Naive thymus-derived CD8-positive, alpha-beta T cell (primary cell): ENCODE data around the gene DGKB. TPM values are rescaled to one million over a fixed set of nuclear protein-coding genes. Genes with fewer than 3 reads are reported as not detected.

ENCODE experiments used
- ATAC-seq, 2 donors: fragments of 150-1000 bp; cut with Tn5 transposase in 1 of 2; sonication (Bioruptor Pico), chemical (Tn5 transposase) in 1 of 2; 1 replicate in 1 of 2; 2 replicates in 1 of 2; pipeline ENCODE4 v1.10.0; 2021; ENCODE audit warnings: mild to moderate bottlenecking in 2 of 2, moderate library complexity in 2 of 2
- POLR2A ChIA-PET: fragments of 350-600 bp; sonication (Branson Sonifier 250); formaldehyde crosslinking; loops from one replicate; lab custom pipeline; 2021; ENCODE audit warnings: antibody characterized with exemption; lab: Charles Lee
- DNase-seq, 10 donors: peaks; one replicate each; pipeline versions ENCODE4 v3.0.0 to v3.0.0-alpha.2; 2020 to 2022
- H3K27ac Mint-ChIP-seq, 10 donors: one replicate each; pipeline ENCODE4 v1.8.0; 2020 to 2022; ENCODE audit warnings: mild to moderate bottlenecking in 10 of 10, mixed read lengths in 10 of 10, moderate library complexity in 4 of 10, inconsistent platforms in 1 of 10
- H3K27me3 Mint-ChIP-seq, 5 donors: one replicate each; pipeline ENCODE4 v1.8.0; 2021 to 2022; ENCODE audit warnings: mixed read lengths in 5 of 5
- H3K36me3 Mint-ChIP-seq, 3 donors: one replicate each; pipeline ENCODE4 v1.8.0; 2020 to 2022; ENCODE audit warnings: mixed read lengths in 3 of 3, mild to moderate bottlenecking in 2 of 3, inconsistent platforms in 1 of 3
- H3K4me1 Mint-ChIP-seq, 4 donors: one replicate each; pipeline ENCODE4 v1.8.0; 2021 to 2022; ENCODE audit warnings: mixed read lengths in 4 of 4
- H3K4me3 Mint-ChIP-seq, 10 donors: one replicate each; pipeline ENCODE4 v1.8.0; 2020 to 2022; ENCODE audit warnings: mild to moderate bottlenecking in 10 of 10, mixed read lengths in 10 of 10, moderate library complexity in 6 of 10, inconsistent platforms in 1 of 10
- H3K9me3 Mint-ChIP-seq, 9 donors: one replicate each; pipeline ENCODE4 v1.8.0; 2020 to 2022; ENCODE audit warnings: mixed read lengths in 9 of 9, mild to moderate bottlenecking in 3 of 9, inconsistent platforms in 1 of 9, moderate library complexity in 1 of 9
- polyA plus RNA-seq, 3 donors: library from polyadenylated mRNA; unstranded; fragments of 300-500 nt; fragmentation: Illumina TruSeq; gene quantifications; one replicate each; pipeline ENCODE4 v1.2.3, GENCODE V29; 2021
- total RNA-seq, 8 experiments: library from RNA in 2 of 8; stranded (reverse) in 2 of 8; gene quantifications; one replicate each; pipeline ENCODE4 v1.2.3 and lab custom pipeline; 2021 to 2026

Gene DGKB
- total and polyA plus RNA-seq, 5 experiments from 2014 or later, result not detected

DNA sequence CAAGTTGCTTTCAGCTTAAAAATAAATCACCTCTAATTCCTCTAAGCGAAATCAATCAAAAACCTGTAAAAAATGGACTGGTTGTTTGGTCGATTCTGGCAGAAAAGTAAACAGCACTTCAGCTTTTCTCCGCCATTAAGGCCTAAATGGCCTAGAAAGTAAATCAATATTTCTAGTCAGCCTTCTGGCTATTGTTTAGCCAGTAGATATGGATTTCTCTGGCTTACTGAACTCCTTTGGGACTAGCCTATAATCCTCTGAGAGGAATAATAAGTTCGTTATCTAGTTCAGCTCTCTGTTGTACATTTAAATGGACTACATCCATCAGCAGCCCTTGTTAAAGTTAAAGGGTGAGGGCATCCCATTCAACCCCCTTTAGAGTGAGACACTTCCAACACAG is 513.0 kb downstream of the DGKB start:
- Mint-ChIP-seq H3K36me3 (peaks cover 0 to 4% (median 0%) of the 10 kb centered on the region in 3 donors), H3K4me1 (no peaks in the 10 kb centered on the region), H3K4me3 (no peak overlapping the region), H3K27me3 (no peaks in the 10 kb centered on the region), H3K27ac (no peak overlapping the region), H3K9me3 (peaks cover 0 to 2% (median 0%) of the 10 kb centered on the region in 9 donors)
- ATAC-seq, result no peak
- no peak for DNase-seq
- POLR2A ChIA-PET, result no interaction called here

DNA sequence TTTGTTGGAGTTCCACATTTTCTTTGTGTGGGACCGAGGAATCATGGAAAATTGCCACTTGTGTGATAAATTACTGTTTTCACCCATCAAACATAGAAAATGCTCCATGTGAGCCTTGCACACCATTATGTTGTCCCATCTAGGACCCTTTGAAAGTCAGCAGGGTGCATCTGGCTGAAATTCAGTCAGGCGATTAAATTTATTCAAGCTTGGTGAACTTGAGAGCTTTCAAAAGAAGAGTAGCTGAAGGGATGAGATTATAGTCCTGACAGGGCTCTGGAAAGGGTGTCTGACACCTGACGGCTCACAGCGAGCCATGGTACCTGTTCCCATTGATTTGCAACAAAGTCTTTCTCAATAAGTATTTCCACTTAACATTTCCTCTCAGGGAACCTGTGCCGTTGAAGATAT is 513.4 kb downstream of the DGKB start:
- H3K9me3 Mint-ChIP-seq, result no peaks in the 10 kb centered on the region
- no peaks in the 10 kb centered on the region for H3K27me3 Mint-ChIP-seq
- no peaks in the 10 kb centered on the region for H3K4me1 Mint-ChIP-seq
- H3K36me3 Mint-ChIP-seq, result peaks cover 0 to 4% (median 0%) of the 10 kb centered on the region in 3 donors
- DNase-seq (no peak), ATAC-seq (no peak)
- H3K4me3 Mint-ChIP-seq, result no peak overlapping the region
- no peak overlapping the region for H3K27ac Mint-ChIP-seq
- POLR2A ChIA-PET, result no interaction called here

DNA sequence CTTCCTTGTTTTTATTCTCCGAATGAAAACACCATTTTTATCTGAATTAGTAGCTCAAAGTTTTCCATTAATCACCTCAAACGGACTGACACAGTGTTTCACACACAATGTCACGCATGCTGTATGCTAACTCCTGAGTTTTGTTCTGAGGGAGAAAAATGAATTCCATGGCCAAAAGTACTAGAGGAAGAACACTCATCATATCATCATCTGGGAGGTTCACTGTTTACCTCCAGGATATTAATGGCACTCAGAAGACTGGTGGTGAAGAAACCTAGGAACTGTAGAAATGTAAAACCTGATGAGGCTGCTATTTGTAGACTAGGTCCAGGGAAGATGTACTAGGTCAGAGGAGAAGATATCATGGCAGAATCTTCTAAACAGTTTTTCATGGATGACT is 517.5 kb downstream of the DGKB start:
- no peak for ATAC-seq
- no peaks in the 10 kb centered on the region for H3K27me3 Mint-ChIP-seq
- H3K27ac Mint-ChIP-seq, result no peak overlapping the region
- H3K4me1 Mint-ChIP-seq, result no peaks in the 10 kb centered on the region
- POLR2A ChIA-PET, result no interaction called here
- no peak for DNase-seq
- no peaks in the 10 kb centered on the region for H3K36me3 Mint-ChIP-seq
- no peak overlapping the region for H3K4me3 Mint-ChIP-seq
- H3K9me3 Mint-ChIP-seq, result peaks cover 0 to 4% (median 0%) of the 10 kb centered on the region in 9 donors

DNA sequence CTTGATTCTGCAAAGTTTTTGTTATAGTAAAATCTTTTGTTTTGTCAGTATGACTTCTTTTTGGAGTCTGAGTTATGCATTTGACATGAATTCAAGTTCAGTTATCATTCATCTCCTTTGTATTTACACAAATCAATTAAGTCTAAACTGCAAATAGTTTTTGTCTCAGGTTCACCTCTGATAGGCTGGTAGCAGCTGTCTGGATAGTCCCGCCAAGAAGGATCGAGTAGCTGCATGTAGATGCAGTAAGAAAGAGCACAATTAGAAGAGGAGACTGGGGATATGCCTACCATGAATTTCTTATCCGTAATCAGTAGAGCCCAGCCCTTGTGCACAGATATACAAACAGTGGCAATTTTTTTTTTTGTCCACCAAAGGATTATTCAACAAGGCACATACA is 520.6 kb downstream of the DGKB start:
- H3K4me3 Mint-ChIP-seq, result no peak overlapping the region
- ATAC-seq (no peak), DNase-seq (no peak)
- POLR2A ChIA-PET, result no interaction called here
- no peaks in the 10 kb centered on the region for H3K36me3 Mint-ChIP-seq
- no peak overlapping the region for H3K27ac Mint-ChIP-seq
- H3K4me1 Mint-ChIP-seq, result no peaks in the 10 kb centered on the region
- H3K27me3 Mint-ChIP-seq, result no peaks in the 10 kb centered on the region
- H3K9me3 Mint-ChIP-seq, result peaks cover 0 to 4% (median 0%) of the 10 kb centered on the region in 9 donors

DNA sequence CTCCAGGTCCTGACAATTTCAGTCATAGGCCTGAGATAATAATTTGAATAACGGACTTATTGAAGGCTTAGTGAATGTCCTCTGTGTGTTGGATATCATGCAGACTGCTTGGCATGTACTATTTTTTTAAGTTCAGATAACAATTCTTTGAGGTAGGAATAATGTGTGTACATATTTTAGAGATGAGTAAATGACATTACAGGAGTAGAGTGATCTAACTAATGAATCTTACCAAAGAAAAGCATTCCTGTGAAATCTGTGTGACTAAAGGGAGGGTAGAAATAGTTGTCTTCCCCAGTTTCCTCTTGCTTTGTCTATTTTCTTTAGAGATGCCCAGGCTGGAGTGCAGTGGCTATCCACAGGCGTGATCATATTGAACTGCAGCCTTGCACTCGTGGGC is 521.2 kb downstream of the DGKB start:
- Mint-ChIP-seq H3K9me3 (peaks cover 0 to 4% (median 0%) of the 10 kb centered on the region in 9 donors), H3K27ac (no peak overlapping the region), H3K36me3 (no peaks in the 10 kb centered on the region), H3K27me3 (no peaks in the 10 kb centered on the region), H3K4me3 (no peak overlapping the region), H3K4me1 (no peaks in the 10 kb centered on the region)
- POLR2A ChIA-PET, result no interaction called here
- ATAC-seq (no peak), DNase-seq (no peak)

DNA sequence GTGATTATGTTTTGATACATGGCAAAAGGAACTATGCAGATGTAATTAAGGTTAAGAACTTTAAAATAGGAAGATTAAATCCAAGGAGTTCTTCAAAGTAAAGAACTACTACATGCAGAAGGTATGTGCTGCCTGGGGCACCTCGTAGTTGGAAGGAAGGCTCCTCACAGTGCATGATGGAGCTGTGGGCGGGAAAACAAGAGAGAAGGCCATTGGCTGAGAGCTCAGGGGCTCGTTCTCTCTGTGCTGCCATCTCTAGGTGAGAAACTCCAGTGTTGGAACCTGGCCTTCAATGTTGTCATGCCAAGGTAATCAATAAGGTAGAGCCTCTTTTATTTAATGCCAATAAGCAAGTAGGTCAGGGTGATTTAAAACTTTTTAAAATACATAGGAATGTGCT is 521.7 kb downstream of the DGKB start:
- H3K36me3 Mint-ChIP-seq, result no peaks in the 10 kb centered on the region

DNA sequence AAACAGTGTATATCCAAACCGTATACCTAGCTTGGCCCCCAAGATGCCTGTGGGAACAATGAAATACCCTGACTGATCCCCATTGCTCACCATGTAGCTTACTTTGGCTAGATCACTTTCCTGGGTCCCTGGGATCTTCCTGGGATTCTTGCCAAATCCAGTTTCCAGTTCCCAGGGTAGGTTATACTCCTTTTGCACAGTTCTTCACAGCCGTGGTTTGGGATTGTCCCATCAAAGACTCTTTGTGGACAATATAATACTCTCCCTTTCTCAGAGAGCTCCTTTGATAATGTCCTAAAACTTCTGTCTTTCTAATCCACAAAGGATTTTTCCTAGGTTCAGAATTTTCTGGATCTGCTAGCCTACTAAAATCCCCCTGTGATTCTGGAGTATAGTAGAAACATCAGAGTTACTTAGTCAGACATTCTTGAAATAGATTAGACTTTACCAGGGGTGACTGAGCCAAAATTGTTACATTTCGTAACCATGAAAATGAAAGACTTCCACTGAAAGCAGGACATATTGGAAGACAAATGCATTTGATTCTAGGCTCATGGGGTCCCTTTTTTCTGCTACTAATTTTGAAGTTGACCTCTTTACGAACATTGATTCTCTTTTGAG is 524.8 kb downstream of the DGKB start:
- H3K4me1 Mint-ChIP-seq, result peaks cover 0 to 5% (median 2%) of the 10 kb centered on the region in 4 donors
- no peak overlapping the region for H3K4me3 Mint-ChIP-seq
- DNase-seq (no peak), ATAC-seq (no peak)
- H3K9me3 Mint-ChIP-seq, result peaks cover 0 to 13% (median 4%) of the 10 kb centered on the region in 9 donors
- peaks cover 0 to 6% (median 0%) of the 10 kb centered on the region in 5 donors for H3K27me3 Mint-ChIP-seq
- no peaks in the 10 kb centered on the region for H3K36me3 Mint-ChIP-seq
- POLR2A ChIA-PET, result no interaction called here
- H3K27ac Mint-ChIP-seq, result no peak overlapping the region

More for the DNA sequence above, 521.7 kb downstream of the DGKB start:
- H3K9me3 Mint-ChIP-seq, result peaks cover 0 to 4% (median 0%) of the 10 kb centered on the region in 9 donors
- DNase-seq (no peak), ATAC-seq (no peak)
- POLR2A ChIA-PET, result no interaction called here
- H3K27me3 Mint-ChIP-seq, result no peaks in the 10 kb centered on the region
- H3K4me1 Mint-ChIP-seq, result no peaks in the 10 kb centered on the region
- no peak overlapping the region for H3K27ac Mint-ChIP-seq
- H3K4me3 Mint-ChIP-seq, result no peak overlapping the region

DNA sequence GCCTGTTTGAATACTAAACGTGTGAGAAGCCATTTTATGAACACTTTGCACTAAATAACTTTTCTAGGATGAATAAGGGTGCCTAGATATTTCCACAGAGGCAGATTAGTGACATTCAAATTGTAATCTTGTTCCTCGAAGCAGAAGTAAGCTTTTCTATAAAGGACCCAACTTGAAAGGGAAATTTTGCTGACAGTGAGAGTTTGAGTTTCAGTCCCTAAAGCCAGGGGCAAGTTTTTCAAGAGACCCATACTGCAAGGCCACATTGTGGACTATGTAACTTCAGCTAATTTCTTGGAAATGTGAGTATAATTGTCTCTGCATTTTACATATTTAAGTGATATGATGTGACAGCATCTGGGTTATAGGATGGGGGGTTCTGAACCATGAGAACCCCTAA is 525.8 kb downstream of the DGKB start:
- Mint-ChIP-seq H3K4me3 (no peak overlapping the region), H3K27ac (no peak overlapping the region), H3K4me1 (peaks cover 0 to 5% (median 2%) of the 10 kb centered on the region in 4 donors), H3K9me3 (peaks cover 0 to 13% (median 6%) of the 10 kb centered on the region in 9 donors), H3K36me3 (no peaks in the 10 kb centered on the region), H3K27me3 (peaks cover 0 to 6% (median 0%) of the 10 kb centered on the region in 5 donors)
- POLR2A ChIA-PET, result no interaction called here
- ATAC-seq (no peak), DNase-seq (no peak)

DNA sequence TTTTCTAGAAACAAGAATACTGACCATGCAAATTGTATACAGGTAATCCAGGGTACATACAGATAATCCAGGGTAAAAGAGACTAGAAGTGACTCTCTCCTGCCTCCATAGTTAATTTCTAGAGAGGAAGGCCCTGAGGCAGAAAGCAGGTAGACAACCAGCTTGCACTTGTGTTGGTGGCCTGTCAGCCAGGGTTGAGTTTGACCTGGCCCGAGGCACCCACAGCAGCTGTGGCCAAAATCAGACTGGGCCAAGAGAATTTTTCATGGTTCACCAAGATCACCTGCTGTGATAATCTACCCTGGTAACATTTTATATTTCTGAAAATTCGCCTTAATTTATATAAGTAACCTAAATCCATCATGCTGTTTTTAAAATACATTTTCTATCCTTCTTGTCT is 526.6 kb downstream of the DGKB start:
- H3K4me1 Mint-ChIP-seq, result peaks cover 0 to 5% (median 2%) of the 10 kb centered on the region in 4 donors
- no peak overlapping the region for H3K4me3 Mint-ChIP-seq
- no peak overlapping the region for H3K27ac Mint-ChIP-seq
- peaks cover 0 to 6% (median 0%) of the 10 kb centered on the region in 5 donors for H3K27me3 Mint-ChIP-seq
- H3K9me3 Mint-ChIP-seq, result peaks cover 0 to 13% (median 6%) of the 10 kb centered on the region in 9 donors
- DNase-seq (no peak), ATAC-seq (no peak)
- POLR2A ChIA-PET, result no interaction called here
- no peaks in the 10 kb centered on the region for H3K36me3 Mint-ChIP-seq

DNA sequence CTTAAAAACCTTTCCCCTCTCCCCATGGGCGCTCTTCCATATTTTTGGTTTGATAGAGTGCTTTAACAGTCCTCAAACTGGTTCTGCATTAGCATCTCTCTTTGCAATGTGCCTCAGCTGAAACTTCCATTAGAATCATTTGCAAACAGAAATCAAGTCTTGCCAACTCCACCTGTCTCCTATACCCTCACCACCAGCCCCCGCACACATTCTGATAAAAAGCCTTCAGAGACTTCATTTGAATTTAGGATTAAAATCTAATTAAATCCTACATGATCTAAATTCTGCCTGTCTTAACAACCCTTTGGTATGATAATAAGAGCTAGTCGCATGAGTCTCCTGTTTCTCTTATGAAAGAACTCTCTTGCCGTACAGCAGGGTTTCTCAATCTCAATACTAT is 528.2 kb downstream of the DGKB start:
- POLR2A ChIA-PET, result no interaction called here
- no peak overlapping the region for H3K27ac Mint-ChIP-seq

DNA sequence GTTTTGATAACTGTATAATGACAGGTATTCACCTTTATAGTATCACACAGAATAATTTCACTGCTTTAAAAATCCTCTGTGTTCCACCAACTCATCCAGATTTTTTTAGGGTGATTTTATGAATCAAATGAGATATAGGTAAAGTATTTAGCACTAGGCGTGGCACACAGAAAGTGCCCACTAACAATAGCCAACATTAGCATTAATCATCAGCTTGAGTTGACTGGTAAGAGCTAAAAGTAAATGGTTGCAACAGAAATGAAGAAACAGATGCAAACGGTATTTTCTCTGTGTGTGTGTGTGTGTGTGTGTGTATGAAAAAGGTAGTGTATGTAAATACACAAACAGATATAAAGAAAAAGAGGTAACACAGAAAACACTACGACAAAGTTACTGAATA is 534.3 kb downstream of the DGKB start:
- POLR2A ChIA-PET, result no interaction called here
- no peaks in the 10 kb centered on the region for H3K4me1 Mint-ChIP-seq

More for the DNA sequence above, 528.2 kb downstream of the DGKB start:
- Mint-ChIP-seq H3K27me3 (peaks cover 0 to 6% (median 0%) of the 10 kb centered on the region in 5 donors), H3K4me3 (no peak overlapping the region), H3K36me3 (no peaks in the 10 kb centered on the region), H3K4me1 (peaks cover 0 to 5% (median 2%) of the 10 kb centered on the region in 4 donors), H3K9me3 (peaks cover 0 to 20% (median 6%) of the 10 kb centered on the region in 9 donors)
- ATAC-seq (no peak), DNase-seq (no peak)

DNA sequence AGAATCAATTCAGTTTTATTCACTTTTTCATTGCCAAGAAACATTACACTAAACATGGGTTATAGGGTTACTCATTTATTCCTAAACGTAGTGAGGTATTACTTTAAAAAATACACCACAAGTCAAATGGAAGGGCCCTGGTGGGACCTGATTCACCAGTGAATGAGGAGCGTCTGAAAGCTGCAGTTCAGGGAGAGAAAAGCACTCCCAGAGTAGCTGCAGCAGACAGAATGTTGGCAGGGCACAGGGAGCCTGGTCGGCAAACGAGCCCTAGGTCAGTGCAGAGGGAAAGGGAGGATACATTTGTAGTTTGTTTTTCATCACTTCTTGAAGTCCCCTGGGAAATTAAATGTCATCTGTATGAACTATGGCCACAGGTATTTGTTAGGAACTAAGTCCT is 551.4 kb downstream of the DGKB start:
- no peak for DNase-seq
- Mint-ChIP-seq H3K36me3 (no peaks in the 10 kb centered on the region), H3K4me3 (no peak overlapping the region), H3K27me3 (no peaks in the 10 kb centered on the region), H3K4me1 (no peaks in the 10 kb centered on the region), H3K27ac (peak overlapping the region in 1 of 10 donors; percentile 63), H3K9me3 (peaks cover 0 to 4% (median 0%) of the 10 kb centered on the region in 9 donors)
- POLR2A ChIA-PET, result no interaction called here
- no peak for ATAC-seq

More for the DNA sequence above, 534.3 kb downstream of the DGKB start:
- DNase-seq (no peak), ATAC-seq (no peak)
- Mint-ChIP-seq H3K36me3 (peaks cover 0 to 5% (median 0%) of the 10 kb centered on the region in 3 donors), H3K9me3 (peaks cover 0 to 18% (median 7%) of the 10 kb centered on the region in 9 donors), H3K27me3 (peaks cover 0 to 1% (median 0%) of the 10 kb centered on the region in 5 donors), H3K27ac (no peak overlapping the region), H3K4me3 (no peak overlapping the region)

DNA sequence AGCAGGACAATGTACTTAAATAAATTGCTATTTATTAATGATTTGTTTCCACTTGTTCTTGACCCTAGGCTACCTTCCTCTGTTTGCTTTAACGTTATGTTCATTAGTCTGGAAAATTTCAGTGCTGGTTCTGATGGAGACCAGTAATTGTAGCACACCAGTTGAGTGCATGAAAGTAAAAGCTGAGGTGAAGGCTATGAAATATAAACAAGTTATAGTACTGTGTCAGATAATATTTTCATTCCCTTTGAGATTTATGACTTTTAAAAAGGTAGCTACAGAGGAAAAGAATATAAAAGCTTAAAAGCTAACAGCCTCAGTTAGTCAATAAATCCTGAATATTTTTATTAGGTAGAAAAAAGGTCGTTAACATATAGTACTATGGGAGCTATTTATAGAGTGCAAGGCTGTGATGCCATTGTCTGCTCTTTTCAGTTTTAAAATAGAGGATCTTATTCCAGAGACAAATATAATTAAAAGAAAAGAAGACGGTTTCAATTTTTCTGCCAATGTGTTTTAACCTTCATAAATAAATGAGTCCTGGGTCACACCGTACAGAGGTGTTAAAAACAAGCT is 561.3 kb downstream of the DGKB start:
- H3K9me3 Mint-ChIP-seq, result peaks cover 0 to 4% (median 0%) of the 10 kb centered on the region in 9 donors
- no peak for DNase-seq
- no peaks in the 10 kb centered on the region for H3K4me1 Mint-ChIP-seq
- POLR2A ChIA-PET, result no interaction called here
- no peaks in the 10 kb centered on the region for H3K36me3 Mint-ChIP-seq
- no peak overlapping the region for H3K27ac Mint-ChIP-seq
- no peaks in the 10 kb centered on the region for H3K27me3 Mint-ChIP-seq
- ATAC-seq, result no peak
- no peak overlapping the region for H3K4me3 Mint-ChIP-seq
